Adrenal gland (tissue), 5 donors: ENCODE measurements around the gene LRFN2.

Experiments used
- CTCF ChIP-seq, 6 experiments: fragments of 450-650 bp in 4 of 6; fragments of 200-600 bp in 2 of 6; sonication (generic) in 1 of 6; IDR thresholded peaks; 1 replicate in 5 of 6; 2 replicates in 1 of 6; pipeline versions ENCODE4 v1.5.1 to v1.8.0; 2016 to 2021; ENCODE audit warnings: antibody characterized with exemption in 6 of 6, mild to moderate bottlenecking in 2 of 6, moderate library complexity in 1 of 6
- POLR2A ChIP-seq, 2 donors: fragments of 450-650 bp; IDR thresholded peaks; one replicate each; pipeline ENCODE4 v1.6.1; 2017; ENCODE audit warnings: antibody characterized with exemption in 2 of 2, mild to moderate bottlenecking in 2 of 2, moderate library complexity in 1 of 2
- donor health status: DM: no; HTN: no; CAD: no.

GRCh38 chr6:40389254-40389653 lies 197.9 kb downstream of the LRFN2 start:
- no peak for TF ChIP-seq CTCF (IDR thresholded peaks at IDR 0.05)
- no peak for TF ChIP-seq POLR2A (IDR thresholded peaks at IDR 0.05)
